ENCODE measurements around the gene GNB1L.

GNB1L gene

GRCh38 chr22:19879643-19879991 is 24.9 kb upstream of the GNB1L start:
- in situ Hi-C loops (cut with MboI; ENCODE audit: low pct_unique_long_range_greater_than_20kb, low sequenced_read_pairs): no loop called here
- no peak for DNase-seq

DNA sequence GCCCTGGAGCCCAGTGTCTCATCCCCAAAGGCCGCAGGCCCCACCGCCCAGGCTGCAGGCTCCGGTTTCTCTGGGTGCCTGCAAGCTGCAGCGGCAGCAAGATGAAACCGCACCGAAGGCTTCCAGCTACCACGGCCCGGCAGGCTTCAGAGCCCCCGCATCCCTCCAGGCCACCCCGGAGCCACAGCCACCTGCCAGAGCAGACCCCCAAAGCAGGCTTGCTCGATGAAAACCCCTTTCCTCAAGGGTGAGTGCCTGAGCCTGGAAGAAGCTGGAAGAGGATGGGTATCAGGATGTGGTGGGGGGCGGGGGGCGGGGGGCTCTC is 24.5 kb upstream of the GNB1L start:
- DNase-seq: no peak
- in situ Hi-C loops (cut with MboI; ENCODE audit: low pct_unique_long_range_greater_than_20kb, low sequenced_read_pairs): no loop called here

- no peak for DNase-seq
- in situ Hi-C loops (cut with MboI; ENCODE audit: low pct_unique_long_range_greater_than_20kb, low sequenced_read_pairs): no loop called here
Measured at GRCh38 chr22:19878461-19879245, 24.0 kb upstream of the GNB1L start.

DNA sequence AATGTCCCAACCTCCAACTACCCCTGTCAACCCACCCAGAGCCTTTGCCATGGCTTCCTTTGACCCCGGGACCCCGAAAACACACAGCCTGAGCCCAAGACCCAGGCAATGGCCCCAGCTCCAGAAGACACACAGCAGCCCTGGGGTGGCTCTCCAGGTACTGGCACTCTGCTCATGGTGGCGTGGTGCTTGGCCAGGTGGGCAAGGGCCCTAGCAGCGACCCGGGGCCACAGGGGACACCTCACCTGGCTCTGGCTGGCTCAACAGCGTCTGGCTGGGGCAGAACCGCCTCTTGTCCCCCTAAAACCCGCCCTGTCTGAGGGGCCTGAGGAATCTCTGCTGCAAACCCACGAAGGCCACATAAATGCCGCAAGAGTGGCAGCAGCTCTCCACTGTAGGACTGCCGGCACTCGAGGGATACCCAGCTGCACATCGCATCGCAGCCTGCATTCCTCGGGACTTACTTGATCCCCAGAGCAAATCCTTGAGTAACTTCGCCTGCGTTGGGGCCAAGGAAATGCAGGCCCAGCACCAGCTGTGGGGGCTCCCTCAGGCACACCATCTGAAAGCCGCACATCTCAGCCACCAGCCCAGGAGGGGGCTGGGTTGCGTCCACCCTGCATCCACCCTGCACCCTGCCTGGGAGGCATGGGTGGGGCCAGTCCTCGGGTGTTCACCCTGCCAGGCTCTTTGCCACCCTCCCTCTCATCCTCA is 23.1 kb upstream of the GNB1L start:
- DNase-seq: no peak
- in situ Hi-C loops (cut with MboI; ENCODE audit: low pct_unique_long_range_greater_than_20kb, low sequenced_read_pairs): no loop called here

GRCh38 chr22:19876941-19877625 is 22.4 kb upstream of the GNB1L start:
- DNase-seq: no peak
- in situ Hi-C loops (cut with MboI; ENCODE audit: low pct_unique_long_range_greater_than_20kb, low sequenced_read_pairs): no loop called here

DNA sequence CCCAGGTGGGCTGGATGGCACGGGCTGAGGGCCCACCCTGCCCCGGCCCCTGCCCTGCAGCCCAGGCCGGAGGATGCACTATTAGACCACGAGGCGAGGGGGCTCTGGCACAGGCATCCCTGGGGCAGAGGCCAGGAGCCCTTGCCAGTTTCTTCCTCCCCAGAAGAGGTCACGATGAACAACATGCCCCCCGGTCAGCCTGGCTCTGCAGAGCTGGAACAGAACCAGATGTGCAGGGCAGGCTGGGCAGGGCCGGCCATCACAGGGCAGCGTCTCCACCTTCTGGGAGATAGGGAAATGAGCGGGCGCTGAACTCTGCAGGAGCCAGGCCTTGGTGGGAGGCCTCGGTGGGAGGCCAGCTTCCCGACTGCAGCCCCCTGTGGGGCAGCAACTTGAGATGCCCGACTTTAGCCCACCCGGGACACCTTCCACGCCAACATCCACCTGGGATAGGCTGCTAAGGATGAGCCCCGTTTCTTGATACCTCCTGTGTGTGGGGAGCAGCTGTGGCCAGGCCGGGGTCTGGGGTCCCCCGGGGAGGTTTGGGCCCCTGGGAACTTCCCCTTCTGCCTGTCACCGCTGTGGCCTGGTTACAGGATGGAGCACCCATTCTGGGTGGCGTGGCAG is 21.8 kb upstream of the GNB1L start:
- no peak for DNase-seq

GRCh38 chr22:19875531-19876313 is 21.0 kb upstream of the GNB1L start:
- in situ Hi-C loops (cut with MboI; ENCODE audit: low pct_unique_long_range_greater_than_20kb, low sequenced_read_pairs): no loop called here
- no peak for DNase-seq

More for the DNA sequence above, 21.8 kb upstream of the GNB1L start:
- in situ Hi-C loops (cut with MboI; ENCODE audit: low pct_unique_long_range_greater_than_20kb, low sequenced_read_pairs): no loop called here

DNA sequence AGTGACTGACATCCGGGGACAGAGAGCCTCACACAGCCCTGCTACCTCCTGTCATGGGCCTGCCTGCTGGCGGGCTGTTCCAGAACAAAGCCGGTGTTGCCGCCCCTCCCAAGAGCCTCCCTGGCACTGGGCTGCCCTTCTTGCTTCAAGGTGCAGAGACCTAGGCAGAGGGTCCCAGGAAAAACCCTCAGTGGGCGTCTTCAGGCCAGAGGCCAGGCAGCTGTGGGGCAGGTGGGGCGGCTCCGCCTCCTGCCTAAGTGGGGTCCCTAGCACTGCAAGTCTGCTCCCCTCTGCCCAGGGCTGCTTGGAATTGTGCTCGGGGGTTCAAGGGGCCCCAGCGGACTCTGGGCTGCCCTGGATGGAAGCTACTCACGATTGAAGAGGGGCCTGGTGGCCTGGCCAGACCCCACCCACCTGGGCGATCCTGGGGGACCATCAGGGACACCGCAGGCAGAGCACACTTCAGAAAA is 20.4 kb upstream of the GNB1L start:
- no peak for DNase-seq
- in situ Hi-C loops (cut with MboI; ENCODE audit: low pct_unique_long_range_greater_than_20kb, low sequenced_read_pairs): no loop called here

DNA sequence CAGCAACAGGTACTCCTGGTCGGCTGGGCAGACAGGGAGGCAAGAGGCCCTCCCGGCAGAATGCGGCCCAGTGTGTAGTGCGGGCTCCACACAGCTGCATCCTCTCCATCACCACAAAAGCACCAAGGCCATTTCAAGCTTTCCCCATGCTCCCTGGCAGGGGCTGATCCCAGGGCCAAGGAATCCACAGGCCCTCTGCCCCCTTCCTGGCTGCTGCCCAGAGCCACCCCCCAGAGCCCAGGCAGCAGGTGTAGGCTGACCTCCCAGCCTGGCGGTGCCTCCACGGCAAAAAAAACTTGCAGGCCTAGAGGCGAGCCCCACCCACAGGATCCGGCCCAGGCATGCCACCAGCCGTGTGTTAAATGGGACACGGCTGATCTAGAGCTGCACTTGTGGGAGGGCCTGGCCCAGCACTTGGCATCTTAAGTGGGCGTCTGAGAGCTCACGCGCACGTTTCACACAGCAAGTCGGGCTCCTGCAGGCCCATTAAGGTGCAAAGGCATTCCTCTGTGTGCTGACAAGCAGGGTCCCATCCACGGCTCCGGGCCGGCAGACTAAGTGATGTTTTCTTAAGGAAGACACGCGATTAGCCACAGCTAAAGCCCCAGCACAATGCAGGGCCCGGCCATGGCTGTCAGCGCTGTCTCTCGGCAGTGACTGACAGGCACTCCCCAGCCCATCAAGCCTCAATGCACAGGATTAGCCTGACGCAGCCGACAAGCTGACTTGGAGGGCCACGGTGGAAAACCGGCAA is 19.8 kb upstream of the GNB1L start:
- no peak for DNase-seq
- in situ Hi-C loops (cut with MboI; ENCODE audit: low pct_unique_long_range_greater_than_20kb, low sequenced_read_pairs): no loop called here

GRCh38 chr22:19873960-19874306 is 19.3 kb upstream of the GNB1L start:
- in situ Hi-C loops (cut with MboI; ENCODE audit: low pct_unique_long_range_greater_than_20kb, low sequenced_read_pairs): no loop called here
- no peak for DNase-seq

GRCh38 chr22:19873138-19873959 is 18.7 kb upstream of the GNB1L start:
- in situ Hi-C loops (cut with MboI; ENCODE audit: low pct_unique_long_range_greater_than_20kb, low sequenced_read_pairs): no loop called here
- no peak for DNase-seq

DNA sequence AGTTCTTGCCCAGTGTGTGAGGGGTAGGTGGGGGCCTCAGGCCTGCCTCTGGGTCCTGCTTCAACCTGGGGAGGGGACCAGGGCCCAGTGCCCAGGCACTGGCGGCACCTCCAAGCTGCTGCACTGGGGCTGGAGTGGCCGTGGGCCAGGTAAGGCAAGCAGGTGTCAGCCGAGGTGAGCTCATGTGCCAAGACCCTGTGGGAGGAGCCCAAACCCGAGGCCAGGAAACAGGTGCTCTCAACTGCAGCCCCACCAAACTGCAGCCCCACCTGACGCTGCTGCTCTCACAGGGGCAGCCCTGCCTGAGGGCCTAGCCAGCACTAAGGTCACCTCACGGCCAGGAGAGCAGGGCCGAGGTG is 18.1 kb upstream of the GNB1L start:
- in situ Hi-C loops (cut with MboI; ENCODE audit: low pct_unique_long_range_greater_than_20kb, low sequenced_read_pairs): no loop called here

DNA sequence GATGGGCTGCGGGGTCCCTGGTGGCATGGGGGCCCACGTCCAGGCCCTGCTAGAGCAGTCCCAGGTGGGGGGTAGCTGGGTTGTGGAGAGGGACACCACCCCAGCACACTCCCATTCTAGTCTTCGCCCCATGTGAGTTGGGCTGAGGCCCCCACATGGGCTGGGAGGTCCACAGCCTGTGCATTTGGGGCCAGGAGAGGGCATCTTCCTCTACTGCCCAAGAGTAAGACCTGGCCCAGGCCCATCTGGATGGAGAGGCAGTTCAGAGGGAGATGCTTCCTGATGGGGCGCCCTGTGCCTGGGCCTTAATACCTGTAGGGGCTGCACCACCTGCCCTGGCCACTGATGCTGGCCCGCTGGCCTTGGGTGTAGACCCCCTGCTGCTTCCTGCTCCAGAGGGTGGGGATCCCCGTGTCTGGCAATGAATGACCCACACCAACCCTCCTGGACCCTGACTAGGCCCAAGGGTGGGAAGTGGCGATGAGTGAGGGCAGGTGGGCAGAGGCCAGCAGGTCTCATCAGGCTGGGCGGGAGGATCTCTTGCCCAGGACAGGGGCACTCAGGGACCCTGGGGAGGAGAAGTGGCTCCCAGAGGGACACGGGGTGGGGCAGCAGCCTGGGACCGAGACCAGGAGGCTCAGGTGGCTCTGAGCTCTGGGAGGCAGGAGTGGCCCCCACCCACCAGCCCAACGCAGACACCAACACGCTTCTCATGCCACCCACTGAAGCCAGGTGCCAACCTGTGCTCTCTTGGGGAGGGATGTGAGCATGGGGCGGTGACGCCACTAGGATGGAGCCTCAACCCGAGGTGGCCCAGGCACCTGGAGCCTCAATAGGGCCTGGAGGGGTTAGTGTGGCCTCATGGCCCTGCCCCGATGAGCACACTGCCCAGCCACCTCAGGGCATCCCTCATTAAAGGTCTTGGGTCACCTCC is 17.4 kb upstream of the GNB1L start:
- in situ Hi-C loops (cut with MboI; ENCODE audit: low pct_unique_long_range_greater_than_20kb, low sequenced_read_pairs): no loop called here
- no peak for DNase-seq

More for the DNA sequence above, 18.1 kb upstream of the GNB1L start:
- DNase-seq: no peak

GRCh38 chr22:19871023-19871844 is 16.6 kb upstream of the GNB1L start:
- in situ Hi-C loops (cut with MboI; ENCODE audit: low pct_unique_long_range_greater_than_20kb, low sequenced_read_pairs): no loop called here
- DNase-seq: no peak

DNA sequence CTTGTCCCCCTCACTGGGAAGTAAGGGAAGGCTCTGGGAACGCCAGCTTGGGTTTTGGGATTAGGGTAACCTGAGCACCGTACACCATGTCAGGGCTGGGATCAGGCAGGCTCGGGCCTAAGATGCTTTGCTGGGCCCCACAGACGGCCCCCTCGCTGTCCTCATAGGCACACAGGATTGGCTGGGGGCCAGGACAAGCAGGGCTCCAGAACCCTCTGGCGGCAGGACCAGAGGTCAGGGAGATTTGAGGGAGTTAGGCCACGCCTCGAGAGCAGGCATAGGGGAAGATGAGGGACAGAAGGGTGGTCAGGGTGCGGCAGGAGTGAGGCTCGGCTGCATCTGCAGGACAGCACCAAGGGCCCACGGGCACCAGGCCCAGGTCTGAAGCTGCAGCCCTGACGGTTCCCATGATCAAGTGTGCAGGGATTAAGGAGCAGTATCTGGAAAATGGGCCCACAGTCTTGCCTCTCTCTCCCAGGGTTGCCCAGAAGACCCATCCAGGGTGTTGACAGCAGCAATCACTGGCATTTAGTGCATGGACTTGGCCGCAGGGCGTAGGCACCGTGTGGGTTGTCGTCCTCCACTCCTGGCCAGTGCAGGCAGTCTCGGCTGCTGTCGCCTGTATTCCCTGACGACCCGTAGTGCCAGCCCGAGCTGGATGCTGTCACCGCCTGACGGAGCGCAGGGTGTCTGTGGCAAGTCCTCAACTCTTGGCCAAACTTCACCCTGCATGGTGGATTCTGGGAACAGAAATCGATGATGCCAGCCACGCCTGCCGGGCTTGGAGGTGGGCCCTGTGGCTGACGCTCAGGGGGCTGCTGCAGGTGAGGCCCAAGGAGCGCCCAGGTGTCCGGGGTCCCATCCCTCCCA is 15.7 kb upstream of the GNB1L start:
- DNase-seq: no peak
- in situ Hi-C loops (cut with MboI; ENCODE audit: low pct_unique_long_range_greater_than_20kb, low sequenced_read_pairs): no loop called here

All from KBM-7 (cell line).